SK-N-MC (cell line): ENCODE results near the gene KATNIP.

Source experiments
- EZH2 ChIP-seq: fragments of 200-600 bp; sonication (generic); IDR thresholded peaks from one replicate; pipeline ENCODE4 v1.6.1; 2017; ENCODE audit warnings: antibody characterized with exemption
- FOXP2 ChIP-seq: optimal IDR thresholded peaks from 2 replicates; pipeline ENCODE3; 2011; ENCODE audit warnings: mild to moderate bottlenecking, moderate library complexity; ENCODE audit not compliant: insufficient read depth; ENCODE audit errors: extremely low read length, control extremely low read depth
- POLR2AphosphoS5 ChIP-seq: IDR thresholded peaks from 2 replicates; pipeline ENCODE4 v1.6.1; 2012; ENCODE audit warnings: mild to moderate bottlenecking, low read depth, low read length, borderline replicate concordance

GRCh38 chr16:27568077-27568476, 18.1 kb downstream of the KATNIP start:
- no peak for TF ChIP-seq EZH2
- TF ChIP-seq POLR2AphosphoS5, result no peak
- TF ChIP-seq FOXP2, result no peak
